Upper lobe of right lung (tissue), 1 donor: Measurements from ENCODE around the gene MAGI2. TPM values are rescaled to one million over a fixed set of nuclear protein-coding genes. Genes with fewer than 3 reads are reported as not detected.
"Not testable (repeated sequence)": the region's sequence is repeated elsewhere in the genome, so short reads cannot be mapped to it uniquely, and the experiment has no call there.

Experiments
- ATAC-seq: fragments of 200-7000 bp; cut with Tn5 transposase; one replicate; pipeline ENCODE4 v1.9.1; 2020; ENCODE audit warnings: mild to moderate bottlenecking, moderate library complexity
- DNase-seq: peaks from one replicate; pipeline ENCODE4 v3.0.0-alpha.2; 2020
- H3K27ac ChIP-seq: fragments of 200-600 bp; one replicate; pipeline ENCODE4 v1.8.0; 2022
- H3K27me3 ChIP-seq: fragments of 200-600 bp; one replicate; pipeline ENCODE4 v1.8.0; 2022; ENCODE audit warnings: mild to moderate bottlenecking
- H3K36me3 ChIP-seq: fragments of 200-600 bp; one replicate; pipeline ENCODE4 v1.8.0; 2022
- H3K4me1 ChIP-seq: fragments of 200-600 bp; one replicate; pipeline ENCODE4 v1.8.0; 2022
- H3K4me3 ChIP-seq: fragments of 200-600 bp; one replicate; pipeline ENCODE4 v1.8.0; 2022; ENCODE audit warnings: mild to moderate bottlenecking
- H3K9me3 ChIP-seq: fragments of 200-600 bp; one replicate; pipeline ENCODE4 v1.8.0; 2022
- intact Hi-C: fragments of 100-400 bp; cut with DNase I; formaldehyde crosslinking; loops from one replicate; pipeline ENCODE4 v1.11.0; 2022
- total RNA-seq: library from RNA; stranded (reverse); fragmentation: NEBNext Ultra II Directional; extraction: Animal tissue kit (Norgen Biotek cat#: 25700); gene quantifications from one replicate; pipeline ENCODE4 v1.2.1, GENCODE V29; 2021
- TF ChIP-seq, protein P1 (sequence below): fragments of 200-600 bp; IDR thresholded peaks from one replicate; pipeline ENCODE4 v1.8.0; 2022; ENCODE audit warnings: antibody characterized with exemption
- donor health status: DM: no; HTN: yes; CAD: no; lungs with severe emphysema.

Gene MAGI2
- total RNA-seq, 1 donor from 2014 or later, result 12.8 TPM

DNA sequence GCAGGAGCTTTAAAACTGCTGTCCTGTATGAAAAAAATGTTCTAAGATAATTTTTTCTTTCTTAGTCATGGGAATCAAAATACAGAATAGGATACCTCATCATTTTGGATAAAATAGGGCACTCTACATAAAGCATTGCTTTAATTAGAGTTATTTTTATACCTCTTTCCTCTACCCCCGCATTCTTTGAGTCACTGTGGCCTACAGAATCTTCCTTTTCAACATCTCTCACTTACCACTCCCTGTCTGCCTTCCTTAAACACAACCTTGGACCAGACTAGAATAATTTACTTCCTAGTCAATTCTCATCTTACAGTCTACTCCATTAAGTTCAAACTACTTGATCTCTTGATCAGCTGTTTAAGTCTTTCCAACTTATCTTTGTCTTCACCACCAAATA lies 1192.6 kb downstream of the MAGI2 start:
- no peaks in the 10 kb centered on the region for H3K36me3 ChIP-seq
- intact Hi-C loops, result no loop called here
- no peak overlapping the region for H3K4me3 ChIP-seq
- H3K27ac ChIP-seq, result no peak overlapping the region
- ATAC-seq (no peak), DNase-seq (no peak)
- H3K9me3 ChIP-seq, result no peaks in the 10 kb centered on the region
- H3K4me1 ChIP-seq, result no peaks in the 10 kb centered on the region
- TF ChIP-seq, protein P1, sequence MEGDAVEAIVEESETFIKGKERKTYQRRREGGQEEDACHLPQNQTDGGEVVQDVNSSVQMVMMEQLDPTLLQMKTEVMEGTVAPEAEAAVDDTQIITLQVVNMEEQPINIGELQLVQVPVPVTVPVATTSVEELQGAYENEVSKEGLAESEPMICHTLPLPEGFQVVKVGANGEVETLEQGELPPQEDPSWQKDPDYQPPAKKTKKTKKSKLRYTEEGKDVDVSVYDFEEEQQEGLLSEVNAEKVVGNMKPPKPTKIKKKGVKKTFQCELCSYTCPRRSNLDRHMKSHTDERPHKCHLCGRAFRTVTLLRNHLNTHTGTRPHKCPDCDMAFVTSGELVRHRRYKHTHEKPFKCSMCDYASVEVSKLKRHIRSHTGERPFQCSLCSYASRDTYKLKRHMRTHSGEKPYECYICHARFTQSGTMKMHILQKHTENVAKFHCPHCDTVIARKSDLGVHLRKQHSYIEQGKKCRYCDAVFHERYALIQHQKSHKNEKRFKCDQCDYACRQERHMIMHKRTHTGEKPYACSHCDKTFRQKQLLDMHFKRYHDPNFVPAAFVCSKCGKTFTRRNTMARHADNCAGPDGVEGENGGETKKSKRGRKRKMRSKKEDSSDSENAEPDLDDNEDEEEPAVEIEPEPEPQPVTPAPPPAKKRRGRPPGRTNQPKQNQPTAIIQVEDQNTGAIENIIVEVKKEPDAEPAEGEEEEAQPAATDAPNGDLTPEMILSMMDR, result no peak
- H3K27me3 ChIP-seq, result no peaks in the 10 kb centered on the region

DNA sequence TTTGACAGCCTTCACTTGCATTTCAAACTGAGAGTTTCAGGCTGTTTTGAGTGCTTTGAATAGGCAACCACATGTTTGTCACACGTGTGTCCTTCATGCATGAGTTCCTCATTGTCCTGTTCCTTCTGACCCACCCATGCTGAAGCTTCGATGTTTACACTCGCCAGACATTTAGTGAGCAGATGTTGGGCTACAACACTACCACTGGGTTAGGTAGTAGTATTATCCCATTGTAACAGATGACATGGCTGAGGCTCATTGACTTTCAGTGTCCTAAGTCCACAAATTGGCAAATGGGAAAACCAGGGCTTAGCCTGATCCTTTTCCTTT lies 1198.8 kb downstream of the MAGI2 start:
- TF ChIP-seq, protein P1, result no peak
- no peak overlapping the region for H3K4me3 ChIP-seq
- H3K4me1 ChIP-seq, result no peaks in the 10 kb centered on the region
- no peaks in the 10 kb centered on the region for H3K27me3 ChIP-seq
- no peak overlapping the region for H3K27ac ChIP-seq
- DNase-seq (no peak), ATAC-seq (no peak)
- H3K9me3 ChIP-seq, result no peaks in the 10 kb centered on the region
- intact Hi-C loops, result no loop called here
- no peaks in the 10 kb centered on the region for H3K36me3 ChIP-seq

DNA sequence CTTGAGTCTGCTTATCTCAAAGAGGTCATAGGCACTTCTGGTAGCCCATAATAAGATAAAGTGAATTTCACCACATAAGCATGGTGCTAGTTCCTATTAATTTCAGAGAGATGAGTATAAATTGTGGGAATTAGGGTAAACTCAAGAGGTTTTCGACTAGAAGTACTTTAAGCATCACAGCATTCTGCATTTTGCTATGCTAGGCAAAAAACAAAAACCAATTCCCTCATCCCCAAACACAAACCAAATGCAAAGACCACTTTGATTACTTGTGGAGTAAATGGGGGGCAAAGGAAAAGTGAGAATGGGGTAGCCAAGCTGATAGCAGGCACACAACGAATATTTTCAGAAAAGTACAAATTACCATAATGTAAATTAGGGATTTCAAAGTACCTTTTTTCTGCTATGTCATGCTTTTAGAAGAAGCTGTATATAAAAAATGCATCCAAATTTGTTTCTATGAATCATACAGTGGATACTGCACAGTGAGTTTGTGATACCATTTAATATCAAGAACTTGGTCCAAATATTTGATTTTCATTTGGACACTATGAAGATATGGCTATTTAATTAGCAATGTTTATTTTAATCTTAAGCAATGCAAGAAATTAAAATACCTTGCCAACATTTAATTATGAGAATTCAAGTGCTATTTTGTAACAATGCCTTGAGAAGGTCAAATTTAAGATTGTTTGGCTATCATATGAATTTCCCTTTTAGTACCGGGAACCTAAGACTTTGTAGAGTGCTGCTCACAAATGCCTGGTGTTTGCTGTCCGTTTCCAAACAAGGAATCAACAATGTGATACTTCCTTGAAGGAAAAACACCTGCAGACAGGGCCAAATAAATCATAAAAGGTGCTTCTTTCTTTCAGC lies 1199.4 kb downstream of the MAGI2 start:
- Histone ChIP-seq H3K36me3 (no peaks in the 10 kb centered on the region), H3K9me3 (no peaks in the 10 kb centered on the region), H3K27ac (no peak overlapping the region), H3K4me1 (no peaks in the 10 kb centered on the region), H3K4me3 (no peak overlapping the region), H3K27me3 (no peaks in the 10 kb centered on the region)
- intact Hi-C loops, result no loop called here
- TF ChIP-seq, protein P1, result no peak
- no peak for ATAC-seq
- no peak for DNase-seq

DNA sequence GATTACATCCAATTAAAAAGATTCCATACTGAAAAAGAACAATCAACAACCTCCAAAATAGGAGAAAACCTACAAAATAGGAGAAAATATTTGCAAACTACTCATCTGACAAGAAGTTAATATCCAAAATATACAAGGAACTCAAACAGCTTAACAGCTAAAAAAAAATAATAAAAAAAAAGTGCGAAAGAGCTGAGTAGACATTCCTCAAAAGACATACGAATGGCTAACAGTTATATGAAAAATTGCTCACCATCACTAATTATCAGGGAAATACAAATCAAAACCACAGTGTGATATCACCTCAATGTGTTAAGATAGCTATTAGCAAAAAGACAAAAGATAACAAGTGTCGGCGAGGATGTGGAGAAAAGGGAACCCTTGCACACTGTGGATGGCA lies 1204.6 kb downstream of the MAGI2 start:
- Histone ChIP-seq H3K27ac (no peak overlapping the region), H3K9me3 (no peaks in the 10 kb centered on the region), H3K36me3 (no peaks in the 10 kb centered on the region), H3K4me3 (no peak overlapping the region), H3K4me1 (no peaks in the 10 kb centered on the region), H3K27me3 (no peaks in the 10 kb centered on the region)
- DNase-seq (no peak), ATAC-seq (no peak)
- TF ChIP-seq, protein P1, result no peak
- intact Hi-C loops, result no loop called here

DNA sequence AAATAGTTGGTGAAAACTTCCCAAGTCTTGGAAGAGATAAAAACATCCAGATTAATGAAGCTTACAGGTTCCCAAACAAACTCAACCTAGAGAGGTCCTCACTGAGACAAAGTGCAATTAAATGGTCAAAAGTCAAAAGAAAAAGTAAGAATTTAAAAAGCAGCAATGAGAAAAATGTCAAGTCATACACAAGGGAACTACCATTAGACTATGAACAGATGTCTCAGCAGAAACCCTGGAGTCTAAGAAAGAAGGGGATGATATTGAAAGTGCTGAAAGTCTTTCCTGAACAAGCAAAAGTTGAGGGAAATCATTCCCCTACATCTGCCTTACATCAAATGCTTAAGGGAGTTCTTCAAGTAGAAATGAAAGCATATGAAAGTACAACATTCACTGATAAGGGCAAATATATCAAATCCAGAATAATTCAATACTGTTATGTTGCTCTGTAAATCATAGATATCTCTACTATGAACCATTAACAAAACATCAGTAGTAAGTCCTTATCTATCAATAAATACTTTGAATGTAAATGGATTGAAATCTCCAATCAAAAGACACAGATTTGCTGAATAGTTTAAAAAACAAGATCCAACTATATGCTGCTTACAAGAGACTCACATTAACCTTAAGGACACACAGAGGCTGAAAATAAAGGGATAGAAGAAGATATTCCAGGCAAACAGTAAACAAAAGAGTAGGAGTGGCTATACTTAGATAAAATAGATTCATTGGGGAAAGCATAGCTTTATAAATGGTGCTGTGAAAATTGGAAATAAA lies 1205.4 kb downstream of the MAGI2 start:
- Histone ChIP-seq H3K4me3 (no peak overlapping the region), H3K36me3 (no peaks in the 10 kb centered on the region), H3K27me3 (no peaks in the 10 kb centered on the region), H3K9me3 (no peaks in the 10 kb centered on the region), H3K4me1 (no peaks in the 10 kb centered on the region), H3K27ac (no peak overlapping the region)
- ATAC-seq, result no peak
- TF ChIP-seq, protein P1, result no peak
- no peak for DNase-seq
- intact Hi-C loops, result no loop called here

DNA sequence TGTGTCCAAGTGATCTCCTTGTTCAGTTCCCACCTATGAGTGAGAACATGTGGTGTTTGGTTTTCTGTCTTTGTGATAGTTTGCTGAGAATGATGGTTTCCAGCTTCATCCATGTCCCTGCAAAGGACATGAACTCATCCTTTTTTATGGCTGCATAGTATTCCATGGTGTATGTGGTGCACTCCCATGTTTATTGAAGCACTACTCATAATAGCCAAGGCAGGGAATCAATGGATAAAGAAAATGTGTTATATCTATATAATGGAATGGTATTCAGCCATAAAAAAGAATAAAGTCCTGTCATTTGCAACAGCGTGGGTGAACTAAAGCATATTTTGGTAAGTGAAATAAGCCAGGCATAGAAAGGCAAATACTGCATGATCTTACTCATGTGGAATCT lies 1213.3 kb downstream of the MAGI2 start:
- intact Hi-C loops, H3K27me3 ChIP-seq, H3K9me3 ChIP-seq, DNase-seq, H3K27ac ChIP-seq, H3K36me3 ChIP-seq, ATAC-seq, H3K4me1 ChIP-seq, H3K4me3 ChIP-seq: not testable (repeated sequence)
